SK-N-SH treated with all-trans-retinoic acid at 6 μM for 48 hours (cell line): ENCODE measurements around the gene ADAMTSL3.

ENCODE experiments used
- ARNTL ChIP-seq: fragments of 450-650 bp; formaldehyde crosslinking; IDR thresholded peaks from 2 replicates; pipeline ENCODE4 v1.5.0; 2020; ENCODE audit warnings: low read depth, mild to moderate bottlenecking, moderate library complexity, borderline replicate concordance
- BACH2 ChIP-seq: fragments of 250-450 bp; sonication (Bioruptor Pico); IDR thresholded peaks from 2 replicates; pipeline ENCODE4 v1.9.0; 2021; ENCODE audit warnings: mild to moderate bottlenecking, borderline replicate concordance
- ESRRG ChIP-seq: fragments of 250-450 bp; sonication (Bioruptor Pico); IDR thresholded peaks from 2 replicates; pipeline ENCODE4 v1.6.1; 2021; ENCODE audit warnings: mild to moderate bottlenecking
- GLIS3 ChIP-seq: fragments of 250-450 bp; sonication (Bioruptor Pico); IDR thresholded peaks from 2 replicates; pipeline ENCODE4 v1.5.0; 2020; ENCODE audit warnings: mild to moderate bottlenecking, moderate library complexity
- OSR1 ChIP-seq: fragments of 250-450 bp; sonication (Bioruptor Pico); IDR thresholded peaks from 2 replicates; pipeline ENCODE4 v1.8.0; 2022; ENCODE audit warnings: moderate library complexity, mild to moderate bottlenecking, inconsistent platforms
- PATZ1 ChIP-seq: fragments of 250-450 bp; sonication (Bioruptor Pico); IDR thresholded peaks from 2 replicates; pipeline ENCODE4 v1.8.0; 2020; ENCODE audit warnings: mild to moderate bottlenecking, moderate library complexity, borderline replicate concordance
- POU6F1 ChIP-seq: fragments of 250-450 bp; sonication (Bioruptor Pico); IDR thresholded peaks from 2 replicates; pipeline ENCODE4 v1.8.0; 2021; ENCODE audit warnings: low read depth, mild to moderate bottlenecking, moderate library complexity, borderline replicate concordance
- RARB ChIP-seq: fragments of 250-450 bp; sonication (Bioruptor Pico); IDR thresholded peaks from 2 replicates; pipeline ENCODE4 v1.8.0; 2021; ENCODE audit warnings: mild to moderate bottlenecking, moderate library complexity
- TCF4 ChIP-seq: fragments of 250-450 bp; sonication (Bioruptor Pico); IDR thresholded peaks from 2 replicates; pipeline ENCODE4 v1.8.0; 2021; ENCODE audit warnings: mild to moderate bottlenecking, moderate library complexity, borderline replicate concordance
- ZC3H10 ChIP-seq: fragments of 250-450 bp; sonication (Bioruptor Pico); IDR thresholded peaks from 2 replicates; pipeline ENCODE4 v1.5.1; 2021; ENCODE audit warnings: mild to moderate bottlenecking, moderate library complexity
- ZFP3 ChIP-seq: fragments of 250-450 bp; sonication (Bioruptor Pico); IDR thresholded peaks from 2 replicates; pipeline ENCODE4 v1.5.0; 2020; ENCODE audit warnings: mild to moderate bottlenecking, moderate library complexity
- ZNF70 ChIP-seq: fragments of 450-650 bp; formaldehyde crosslinking; IDR thresholded peaks from 2 replicates; pipeline ENCODE4 v1.5.0; 2020; ENCODE audit warnings: mild to moderate bottlenecking, moderate library complexity
- ZNF8 ChIP-seq: fragments of 450-650 bp; formaldehyde crosslinking; IDR thresholded peaks from 2 replicates; pipeline ENCODE4 v1.5.0; 2020; ENCODE audit warnings: mild to moderate bottlenecking, moderate library complexity

- TF ChIP-seq RARB (CRISPR knock-in tag) (no peak), TCF4 (CRISPR knock-in tag) (no peak), GLIS3 (no peak), ESRRG (CRISPR knock-in tag) (no peak), ZC3H10 (CRISPR knock-in tag) (no peak), ZFP3 (CRISPR knock-in tag) (no peak), ARNTL (CRISPR knock-in tag) (no peak), PATZ1 (CRISPR knock-in tag) (no peak), POU6F1 (CRISPR knock-in tag) (no peak), ZNF8 (CRISPR knock-in tag) (no peak), BACH2 (CRISPR knock-in tag) (no peak), ZNF70 (CRISPR knock-in tag) (no peak), OSR1 (CRISPR knock-in tag) (no peak)
Measured at GRCh38 chr15:83809345-83809744, 155.4 kb downstream of the ADAMTSL3 start.
